KMS-11 (cell line): ENCODE measurements around the gene FBXL17.

ENCODE experiments used
- H2AFZ ChIP-seq: fragments of 200-600 bp; sonication (generic); 2 replicates; pipeline ENCODE4 v1.6.1; 2016; ENCODE audit warnings: antibody characterized with exemption, mixed run types, low read depth
- H3K27ac ChIP-seq: fragments of 200-600 bp; sonication (generic); 2 replicates; pipeline ENCODE4 v1.6.1; 2016; ENCODE audit warnings: mild to moderate bottlenecking, mixed run types
- H3K27me3 ChIP-seq: fragments of 200-600 bp; sonication (generic); 2 replicates; pipeline ENCODE4 v1.6.1; 2017; ENCODE audit warnings: mild to moderate bottlenecking, low read depth, mixed run types, moderate library complexity; ENCODE audit not compliant: insufficient read depth
- H3K36me3 ChIP-seq: fragments of 200-600 bp; sonication (generic); 2 replicates; pipeline ENCODE4 v1.6.1; 2017; ENCODE audit warnings: mild to moderate bottlenecking, mixed run types; ENCODE audit not compliant: insufficient read depth
- H3K4me1 ChIP-seq: fragments of 200-600 bp; sonication (generic); 2 replicates; pipeline ENCODE4 v1.6.1; 2016; ENCODE audit warnings: mild to moderate bottlenecking, low read depth, mixed run types; ENCODE audit not compliant: poor library complexity, severe bottlenecking
- H3K4me2 ChIP-seq: fragments of 200-600 bp; sonication (generic); 2 replicates; pipeline ENCODE4 v1.7.0; 2016; ENCODE audit warnings: mild to moderate bottlenecking, mixed run types
- H3K4me3 ChIP-seq: fragments of 200-600 bp; sonication (generic); IDR thresholded peaks from 2 replicates; pipeline ENCODE4 v1.6.1; 2017; ENCODE audit warnings: low read depth, low read length, mixed read lengths; ENCODE audit not compliant: insufficient read depth
- H3K79me2 ChIP-seq: fragments of 200-600 bp; sonication (generic); 2 replicates; pipeline ENCODE4 v1.6.1; 2016; ENCODE audit warnings: low read depth, mixed run types; ENCODE audit not compliant: insufficient read depth
- H3K9ac ChIP-seq: fragments of 200-600 bp; sonication (generic); 2 replicates; pipeline ENCODE4 v1.6.1; 2016; ENCODE audit warnings: mild to moderate bottlenecking, mixed run types
- H4K20me1 ChIP-seq: fragments of 200-600 bp; sonication (generic); 2 replicates; pipeline ENCODE4 v1.6.1; 2016; ENCODE audit warnings: mild to moderate bottlenecking, mixed run types; ENCODE audit not compliant: insufficient read depth
- TF ChIP-seq, protein P1 (sequence below): fragments of 200-600 bp; sonication (generic); conservative IDR thresholded peaks from 2 replicates; pipeline ENCODE4 v1.6.1; 2017; ENCODE audit warnings: low read depth, mild to moderate bottlenecking, antibody characterized with exemption, low read length, moderate library complexity, mixed read lengths

Gene FBXL17

DNA sequence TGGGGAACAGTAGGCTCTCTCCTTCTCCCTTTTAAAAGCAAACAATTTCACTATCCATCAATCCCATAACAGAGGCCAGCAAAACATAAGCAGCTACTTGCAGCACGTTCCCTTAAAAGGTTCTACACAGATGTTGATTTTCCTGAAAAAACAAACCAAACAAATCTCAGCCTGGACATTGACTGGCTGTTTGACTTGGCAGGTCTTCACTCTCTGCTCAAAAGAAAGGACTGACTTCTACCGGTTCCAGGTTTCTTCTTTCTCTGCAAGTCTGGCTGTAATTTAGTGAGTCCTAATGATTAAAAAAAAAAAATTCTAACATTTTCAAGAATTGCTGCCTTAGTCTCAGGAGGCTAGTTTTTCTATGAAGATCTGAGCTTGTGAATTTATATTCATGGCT lies 508.0 kb downstream of the FBXL17 start:
- Histone ChIP-seq H3K27me3 (no peaks in the 10 kb centered on the region), H4K20me1 (no peaks in the 10 kb centered on the region), H3K4me2 (0 out of 2 replicates have a peak overlapping the region, but pooled peaks have one; percentile 60), H3K9ac (no peak overlapping the region), H2AFZ (no peak overlapping the region), H3K4me3 (no peak overlapping the region), H3K36me3 (no peaks in the 10 kb centered on the region), H3K79me2 (no peaks in the 10 kb centered on the region), H3K27ac (no peak overlapping the region), H3K4me1 (peaks cover 22% of the 10 kb centered on the region)
- TF ChIP-seq, protein P1, sequence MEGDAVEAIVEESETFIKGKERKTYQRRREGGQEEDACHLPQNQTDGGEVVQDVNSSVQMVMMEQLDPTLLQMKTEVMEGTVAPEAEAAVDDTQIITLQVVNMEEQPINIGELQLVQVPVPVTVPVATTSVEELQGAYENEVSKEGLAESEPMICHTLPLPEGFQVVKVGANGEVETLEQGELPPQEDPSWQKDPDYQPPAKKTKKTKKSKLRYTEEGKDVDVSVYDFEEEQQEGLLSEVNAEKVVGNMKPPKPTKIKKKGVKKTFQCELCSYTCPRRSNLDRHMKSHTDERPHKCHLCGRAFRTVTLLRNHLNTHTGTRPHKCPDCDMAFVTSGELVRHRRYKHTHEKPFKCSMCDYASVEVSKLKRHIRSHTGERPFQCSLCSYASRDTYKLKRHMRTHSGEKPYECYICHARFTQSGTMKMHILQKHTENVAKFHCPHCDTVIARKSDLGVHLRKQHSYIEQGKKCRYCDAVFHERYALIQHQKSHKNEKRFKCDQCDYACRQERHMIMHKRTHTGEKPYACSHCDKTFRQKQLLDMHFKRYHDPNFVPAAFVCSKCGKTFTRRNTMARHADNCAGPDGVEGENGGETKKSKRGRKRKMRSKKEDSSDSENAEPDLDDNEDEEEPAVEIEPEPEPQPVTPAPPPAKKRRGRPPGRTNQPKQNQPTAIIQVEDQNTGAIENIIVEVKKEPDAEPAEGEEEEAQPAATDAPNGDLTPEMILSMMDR: no peak

DNA sequence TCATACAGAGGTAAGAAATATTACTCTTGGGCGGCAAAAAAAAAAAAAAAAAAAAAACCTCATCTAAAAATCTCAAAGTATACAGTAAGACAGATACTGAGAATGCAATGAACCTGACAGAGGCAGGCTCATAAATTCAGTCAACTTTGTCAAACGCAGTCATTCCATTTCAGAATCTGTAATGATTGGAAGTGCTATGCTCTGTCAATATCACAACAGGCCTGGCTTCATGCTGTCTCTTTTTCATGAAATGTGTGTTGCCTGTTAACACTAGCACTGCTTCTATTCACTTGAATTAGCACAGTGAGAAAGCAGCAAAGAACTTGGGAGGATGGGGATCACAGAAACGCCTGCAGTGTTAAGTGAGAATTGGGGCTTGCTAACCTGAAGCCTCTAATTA lies 510.9 kb downstream of the FBXL17 start:
- Histone ChIP-seq H3K9ac (no peak overlapping the region), H3K27ac (no peak overlapping the region), H2AFZ (no peak overlapping the region), H4K20me1 (no peaks in the 10 kb centered on the region), H3K36me3 (no peaks in the 10 kb centered on the region), H3K4me2 (no peak overlapping the region), H3K27me3 (no peaks in the 10 kb centered on the region), H3K79me2 (no peaks in the 10 kb centered on the region), H3K4me3 (no peak overlapping the region), H3K4me1 (peaks cover 22% of the 10 kb centered on the region)
- TF ChIP-seq, protein P1: no peak

DNA sequence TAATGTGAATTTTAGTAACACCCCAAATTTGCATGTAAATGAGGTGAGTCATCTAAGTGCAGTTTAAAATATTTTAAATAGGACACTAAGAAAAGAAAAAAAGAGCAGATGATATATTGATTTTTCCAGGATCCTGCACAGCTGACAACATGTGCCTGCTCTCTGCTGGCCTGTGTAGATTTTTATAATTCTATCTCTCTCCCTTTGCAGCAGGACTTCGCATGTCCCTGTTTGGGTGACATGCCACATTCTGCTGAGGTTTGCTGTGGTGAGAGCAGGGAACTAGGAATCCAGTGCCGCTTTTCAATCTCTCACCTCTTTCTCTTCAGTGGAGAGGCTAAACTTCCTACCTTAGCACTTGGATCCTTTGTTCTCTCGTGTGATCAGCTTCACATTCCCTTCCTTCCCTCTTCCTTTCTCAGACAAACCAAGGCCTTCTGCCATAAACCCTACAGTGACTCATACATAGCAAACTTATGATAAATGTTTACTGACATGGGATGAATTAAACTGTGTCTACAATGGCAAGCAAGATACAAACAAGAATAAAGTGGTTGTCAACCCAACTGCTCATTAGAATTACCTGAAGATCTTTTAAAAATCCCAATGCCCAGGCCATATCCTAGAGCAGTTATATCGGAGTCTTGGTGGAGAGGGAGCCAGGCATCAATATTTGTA lies 512.3 kb downstream of the FBXL17 start:
- H3K9ac ChIP-seq: no peak overlapping the region
- no peak overlapping the region for H3K27ac ChIP-seq
- H3K36me3 ChIP-seq: no peaks in the 10 kb centered on the region
- no peaks in the 10 kb centered on the region for H3K27me3 ChIP-seq
- H3K4me1 ChIP-seq: peaks cover 9% of the 10 kb centered on the region
- H3K4me3 ChIP-seq: no peak overlapping the region
- H3K79me2 ChIP-seq: no peaks in the 10 kb centered on the region
- H4K20me1 ChIP-seq: no peaks in the 10 kb centered on the region
- H2AFZ ChIP-seq: no peak overlapping the region
- no peak overlapping the region for H3K4me2 ChIP-seq
- TF ChIP-seq, protein P1: no peak

DNA sequence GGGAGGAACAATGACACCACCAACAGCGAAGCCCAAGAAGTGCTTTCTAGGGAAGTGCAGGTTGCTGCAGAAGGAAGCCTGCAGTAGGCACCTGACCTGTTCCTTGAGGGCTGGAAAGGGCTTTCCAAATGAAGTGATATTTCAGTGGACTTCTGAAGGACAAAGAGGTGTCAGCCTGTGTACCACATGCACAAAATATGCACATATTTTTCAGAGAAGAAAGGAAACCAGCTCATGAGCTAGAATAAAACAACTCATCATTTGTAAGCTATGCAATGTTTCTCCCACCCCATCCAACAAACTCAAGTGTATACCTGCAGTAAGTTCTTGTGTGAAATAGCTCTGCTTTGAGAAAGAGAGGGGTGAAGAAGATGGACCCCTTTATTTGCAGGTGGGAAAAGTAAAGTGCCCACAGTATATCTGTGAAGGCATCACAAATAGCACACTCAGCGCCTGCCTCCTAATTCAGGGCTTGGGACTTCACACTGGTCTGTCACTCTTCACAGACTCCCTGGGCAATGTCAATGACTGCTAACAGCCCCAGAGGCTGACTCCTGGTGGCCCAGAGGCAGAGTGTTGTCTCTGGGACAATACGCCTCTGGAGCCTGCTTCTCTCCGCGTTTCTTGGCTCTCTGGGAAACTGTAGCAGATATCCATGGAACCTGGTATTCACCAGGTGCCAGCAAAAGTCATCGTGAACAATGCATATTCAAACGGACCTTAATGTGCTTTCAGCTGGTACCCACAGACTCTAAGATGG lies 513.1 kb downstream of the FBXL17 start:
- Histone ChIP-seq H3K36me3 (no peaks in the 10 kb centered on the region), H4K20me1 (no peaks in the 10 kb centered on the region), H3K27me3 (no peaks in the 10 kb centered on the region), H3K4me3 (no peak overlapping the region), H3K27ac (no peak overlapping the region), H3K4me1 (peaks cover 2% of the 10 kb centered on the region), H2AFZ (no peak overlapping the region), H3K79me2 (no peaks in the 10 kb centered on the region), H3K4me2 (no peak overlapping the region), H3K9ac (no peak overlapping the region)
- TF ChIP-seq, protein P1: no peak
